GM12878 (cell line): ENCODE measurements around the gene DUSP15. TPM values are rescaled to one million over a fixed set of nuclear protein-coding genes. Genes with fewer than 3 reads are reported as not detected.

ENCODE experiments used
- PKNOX1 ChIP-seq: fragments of 450-650 bp; IDR thresholded peaks from 2 replicates; pipeline ENCODE4 v1.6.1; 2016; ENCODE audit warnings: mild to moderate bottlenecking
- ZBTB4 ChIP-seq: fragments of 450-650 bp; formaldehyde crosslinking; IDR thresholded peaks from 2 replicates; pipeline ENCODE4 v1.4.0; 2022; ENCODE audit warnings: mild to moderate bottlenecking, moderate library complexity
- polyA plus RNA-seq, 11 experiments: library from polyadenylated mRNA; depleted of rRNA in 4 of 11; unstranded in 6 of 11; stranded (reverse) in 5 of 11; fragments of >200 nt; fragmentation: Nextera tagmentation in 4 of 11; fragmentation: Illumina TruSeq in 1 of 11; extraction: Ambion mirVana in 4 of 11; extraction: Trizol in 1 of 11; gene quantifications; 1 replicate in 1 of 11; 2 replicates in 10 of 11; pipeline versions ENCODE4 v1.2.1 to v1.2.3, GENCODE V29; 2011 to 2016; ENCODE audit warnings: inconsistent platforms in 2 of 11, missing spikeins in 2 of 11, low read depth in 1 of 11
- total RNA-seq, 4 experiments: library from RNA; depleted of rRNA in 3 of 4; stranded (reverse); fragments of >200 nt in 3 of 4; fragmentation: Illumina TruSeq in 1 of 4; extraction: Trizol in 1 of 4; gene quantifications; 2 replicates each; pipeline versions ENCODE4 v1.2.1 to v1.2.3, GENCODE V29; 2013 to 2021
- TF ChIP-seq, protein P1 (sequence below): fragments of 450-650 bp; IDR thresholded peaks from 2 replicates; pipeline ENCODE4 v1.6.1; 2017; ENCODE audit warnings: mild to moderate bottlenecking, moderate library complexity

The DUSP15 gene
- total and polyA plus RNA-seq, 10 of the 15 experiments (the other 5 are each of a cell fraction or from before 2014, with no cell fraction given) = 0.06 to 2.5 (median 0.67) TPM; not detected in 1

DNA sequence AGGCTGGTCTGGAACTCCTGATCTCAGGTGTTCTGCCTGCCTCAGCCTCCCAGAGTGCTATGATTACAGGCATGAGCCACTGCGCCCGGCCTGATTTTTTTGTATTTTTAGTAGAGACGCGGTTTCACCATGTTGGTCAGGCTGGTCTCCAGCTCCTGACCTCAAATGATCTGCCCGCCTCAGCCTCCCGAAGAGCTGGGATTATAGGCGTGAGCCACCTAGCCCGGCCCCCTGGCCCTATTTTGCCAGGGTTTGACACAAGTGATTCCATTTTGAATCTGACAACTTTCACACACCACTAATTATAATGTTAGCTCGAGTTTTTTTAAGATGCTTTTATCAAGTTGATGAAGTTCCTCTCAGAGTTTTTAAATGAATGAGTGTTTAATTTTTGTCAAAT is 25.7 kb upstream of the DUSP15 start (continued):
- TF ChIP-seq PKNOX1 (no peak), ZBTB4 (peak; percentile 74)
- TF ChIP-seq, protein P1, sequence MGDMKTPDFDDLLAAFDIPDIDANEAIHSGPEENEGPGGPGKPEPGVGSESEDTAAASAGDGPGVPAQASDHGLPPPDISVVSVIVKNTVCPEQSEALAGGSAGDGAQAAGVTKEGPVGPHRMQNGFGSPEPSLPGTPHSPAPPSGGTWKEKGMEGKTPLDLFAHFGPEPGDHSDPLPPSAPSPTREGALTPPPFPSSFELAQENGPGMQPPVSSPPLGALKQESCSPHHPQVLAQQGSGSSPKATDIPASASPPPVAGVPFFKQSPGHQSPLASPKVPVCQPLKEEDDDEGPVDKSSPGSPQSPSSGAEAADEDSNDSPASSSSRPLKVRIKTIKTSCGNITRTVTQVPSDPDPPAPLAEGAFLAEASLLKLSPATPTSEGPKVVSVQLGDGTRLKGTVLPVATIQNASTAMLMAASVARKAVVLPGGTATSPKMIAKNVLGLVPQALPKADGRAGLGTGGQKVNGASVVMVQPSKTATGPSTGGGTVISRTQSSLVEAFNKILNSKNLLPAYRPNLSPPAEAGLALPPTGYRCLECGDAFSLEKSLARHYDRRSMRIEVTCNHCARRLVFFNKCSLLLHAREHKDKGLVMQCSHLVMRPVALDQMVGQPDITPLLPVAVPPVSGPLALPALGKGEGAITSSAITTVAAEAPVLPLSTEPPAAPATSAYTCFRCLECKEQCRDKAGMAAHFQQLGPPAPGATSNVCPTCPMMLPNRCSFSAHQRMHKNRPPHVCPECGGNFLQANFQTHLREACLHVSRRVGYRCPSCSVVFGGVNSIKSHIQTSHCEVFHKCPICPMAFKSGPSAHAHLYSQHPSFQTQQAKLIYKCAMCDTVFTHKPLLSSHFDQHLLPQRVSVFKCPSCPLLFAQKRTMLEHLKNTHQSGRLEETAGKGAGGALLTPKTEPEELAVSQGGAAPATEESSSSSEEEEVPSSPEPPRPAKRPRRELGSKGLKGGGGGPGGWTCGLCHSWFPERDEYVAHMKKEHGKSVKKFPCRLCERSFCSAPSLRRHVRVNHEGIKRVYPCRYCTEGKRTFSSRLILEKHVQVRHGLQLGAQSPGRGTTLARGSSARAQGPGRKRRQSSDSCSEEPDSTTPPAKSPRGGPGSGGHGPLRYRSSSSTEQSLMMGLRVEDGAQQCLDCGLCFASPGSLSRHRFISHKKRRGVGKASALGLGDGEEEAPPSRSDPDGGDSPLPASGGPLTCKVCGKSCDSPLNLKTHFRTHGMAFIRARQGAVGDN = peak; percentile 86
- TF ChIP-seq, all 136 proteins: peak for 4
